Osteoblast (primary cell): ENCODE data around the gene OLFM4. TPM values are rescaled to one million over a fixed set of nuclear protein-coding genes. Genes with fewer than 3 reads are reported as not detected.
"Not testable (repeated sequence)": the region's sequence is repeated elsewhere in the genome, so short reads cannot be mapped to it uniquely, and the experiment has no call there.

Experiments used
- DNase-seq: peaks from one replicate; pipeline ENCODE4 v3.0.0; 2011; ENCODE audit warnings: low spot score, mixed read lengths; ENCODE audit not compliant: insufficient read length; ENCODE audit errors: missing footprints
- H2AFZ ChIP-seq: 2 replicates; pipeline ENCODE4 v1.6.0; 2011; ENCODE audit warnings: mild to moderate bottlenecking, low read length
- H3K27ac ChIP-seq: 2 replicates; pipeline ENCODE4 v1.5.1; 2011; ENCODE audit warnings: mild to moderate bottlenecking, low read depth, low read length, moderate library complexity
- H3K27me3 ChIP-seq: 2 replicates; pipeline ENCODE4 v1.6.0; 2012; ENCODE audit warnings: mild to moderate bottlenecking, control low read depth, inconsistent platforms, low read length, moderate library complexity; ENCODE audit not compliant: insufficient read depth
- H3K36me3 ChIP-seq: 2 replicates; pipeline ENCODE4 v1.5.1; 2011; ENCODE audit warnings: mild to moderate bottlenecking, low read length, control low read depth, moderate library complexity; ENCODE audit not compliant: insufficient read depth
- H3K4me1 ChIP-seq: 2 replicates; pipeline ENCODE4 v1.5.1; 2011; ENCODE audit warnings: mild to moderate bottlenecking, low read length, control low read depth, moderate library complexity; ENCODE audit not compliant: insufficient read depth
- H3K4me2 ChIP-seq: 2 replicates; pipeline ENCODE4 v1.6.0; 2011; ENCODE audit warnings: mild to moderate bottlenecking, low read length; ENCODE audit not compliant: insufficient read depth
- H3K4me3 ChIP-seq: fragments of 200-600 bp; sonication (generic); 3 replicates; pipeline ENCODE4 v1.5.1; 2012; ENCODE audit warnings: mild to moderate bottlenecking, low read length, inconsistent platforms; ENCODE audit not compliant: insufficient read depth
- H3K79me2 ChIP-seq: 2 replicates; pipeline ENCODE4 v1.6.0; 2012; ENCODE audit warnings: mild to moderate bottlenecking, low read length, control low read depth, inconsistent platforms; ENCODE audit not compliant: insufficient read depth
- H3K9me3 ChIP-seq: 2 replicates; pipeline ENCODE4 v1.5.1; 2011; ENCODE audit warnings: low read depth, low read length, control low read depth
- H4K20me1 ChIP-seq: 2 replicates; pipeline ENCODE4 v1.6.0; 2012; ENCODE audit warnings: mild to moderate bottlenecking, low read length, control low read depth; ENCODE audit not compliant: insufficient read depth
- CTCF ChIP-seq: IDR thresholded peaks from 2 replicates; pipeline ENCODE4 v1.5.1; 2011; ENCODE audit warnings: mild to moderate bottlenecking, low read depth, low read length, moderate library complexity; ENCODE audit errors: extremely low read depth
- total RNA-seq: library from RNA; depleted of rRNA; stranded (reverse); fragments of >200 nt; gene quantifications from 2 replicates; pipeline ENCODE4 v1.2.3, GENCODE V29; 2012

OLFM4 gene
- total RNA-seq, 1 donor: under 0.01 TPM

- Histone ChIP-seq H3K27me3 (no peaks in the 10 kb centered on the region), H2AFZ (no peak overlapping the region), H3K4me3 (no peak overlapping the region), H3K4me1 (no peaks in the 10 kb centered on the region), H3K27ac (no peak overlapping the region), H4K20me1 (no peaks in the 10 kb centered on the region), H3K36me3 (no peaks in the 10 kb centered on the region), H3K4me2 (no peak overlapping the region), H3K9me3 (peaks cover 3% of the 10 kb centered on the region), H3K79me2 (no peaks in the 10 kb centered on the region)
- TF ChIP-seq CTCF: no peak
- DNase-seq: no peak
These were observed 18.1 kb upstream of the OLFM4 start for GRCh38 chr13:53010374-53011105.

DNA sequence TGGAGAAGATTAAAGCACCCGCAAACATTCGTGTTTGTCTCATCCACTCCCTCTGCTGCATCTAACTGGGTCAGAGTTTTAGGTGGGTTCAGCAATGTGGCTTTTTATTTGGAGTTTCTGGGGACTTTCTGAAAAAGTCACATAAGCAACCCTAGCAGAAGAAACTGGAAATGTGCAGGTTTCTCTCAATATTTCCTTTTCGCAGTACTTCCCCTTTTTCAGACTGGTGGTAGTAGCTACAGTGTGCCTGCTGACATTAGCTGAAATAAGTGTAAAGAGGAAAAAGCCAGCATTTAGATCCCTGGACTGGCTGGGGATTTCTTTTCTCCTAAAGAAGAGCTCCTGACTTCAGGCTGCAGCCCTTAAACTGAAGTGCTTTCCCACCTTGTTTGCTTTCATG, 15.9 kb upstream of the OLFM4 start:
- Histone ChIP-seq H3K4me2 (no peak overlapping the region), H3K79me2 (no peaks in the 10 kb centered on the region), H3K27me3 (no peaks in the 10 kb centered on the region), H2AFZ (no peak overlapping the region), H3K27ac (no peak overlapping the region), H3K4me3 (no peak overlapping the region), H3K4me1 (no peaks in the 10 kb centered on the region), H4K20me1 (no peaks in the 10 kb centered on the region), H3K9me3 (peaks cover 2% of the 10 kb centered on the region), H3K36me3 (no peaks in the 10 kb centered on the region)
- no peak for TF ChIP-seq CTCF
- no peak for DNase-seq

DNA sequence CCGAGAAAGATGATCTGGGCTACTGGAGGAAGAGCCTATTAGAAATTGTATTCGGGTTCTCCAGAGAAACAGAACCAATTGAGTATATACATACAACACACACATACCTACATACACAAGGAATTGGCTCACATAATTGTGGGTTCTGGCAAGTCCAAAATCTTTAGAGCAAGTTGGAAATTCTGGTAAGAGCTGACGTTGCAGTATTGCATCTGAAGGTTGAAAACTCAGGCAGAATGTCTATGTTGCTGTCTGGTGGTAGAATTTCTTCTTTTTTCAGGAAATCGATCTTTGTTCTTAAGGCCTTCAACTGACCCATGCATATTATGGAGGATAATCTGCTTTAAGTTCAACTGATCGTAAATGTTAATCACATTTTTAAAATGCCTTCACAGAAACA, 15.5 kb upstream of the OLFM4 start:
- DNase-seq: no peak
- no peak overlapping the region for H2AFZ ChIP-seq
- H3K4me2 ChIP-seq: no peak overlapping the region
- H3K4me1 ChIP-seq: no peaks in the 10 kb centered on the region
- no peaks in the 10 kb centered on the region for H3K27me3 ChIP-seq
- H3K4me3 ChIP-seq: no peak overlapping the region
- H3K9me3 ChIP-seq: peaks cover 2% of the 10 kb centered on the region
- H3K27ac ChIP-seq: no peak overlapping the region
- H3K36me3 ChIP-seq: no peaks in the 10 kb centered on the region
- no peaks in the 10 kb centered on the region for H3K79me2 ChIP-seq
- H4K20me1 ChIP-seq: no peaks in the 10 kb centered on the region
- TF ChIP-seq CTCF: no peak

DNA sequence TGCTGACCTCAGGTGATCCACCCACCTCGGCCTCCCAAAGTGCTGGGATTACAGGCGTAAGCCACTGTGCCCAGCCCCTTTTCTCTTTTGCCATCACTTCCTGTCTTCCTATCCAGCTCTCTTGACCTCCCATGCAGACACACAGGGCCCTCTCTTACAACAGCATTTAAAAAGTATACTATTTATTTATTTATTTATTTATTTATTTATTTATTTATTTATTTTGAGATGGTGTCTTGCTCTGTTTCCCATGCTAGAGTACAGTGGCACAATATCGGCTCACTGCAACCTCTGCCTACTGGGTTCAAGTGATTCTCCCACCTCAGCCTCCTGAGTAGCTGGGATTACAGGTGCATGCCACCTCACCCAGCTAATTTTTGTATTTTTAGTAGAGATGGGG, 14.6 kb upstream of the OLFM4 start:
- H3K27ac ChIP-seq, H3K27me3 ChIP-seq, H3K4me3 ChIP-seq, H3K4me1 ChIP-seq, H3K79me2 ChIP-seq, H3K36me3 ChIP-seq, DNase-seq, H3K9me3 ChIP-seq, H3K4me2 ChIP-seq, H2AFZ ChIP-seq, H4K20me1 ChIP-seq: not testable (repeated sequence)
